ENCODE results near the gene PALM2AKAP2.

DNA sequence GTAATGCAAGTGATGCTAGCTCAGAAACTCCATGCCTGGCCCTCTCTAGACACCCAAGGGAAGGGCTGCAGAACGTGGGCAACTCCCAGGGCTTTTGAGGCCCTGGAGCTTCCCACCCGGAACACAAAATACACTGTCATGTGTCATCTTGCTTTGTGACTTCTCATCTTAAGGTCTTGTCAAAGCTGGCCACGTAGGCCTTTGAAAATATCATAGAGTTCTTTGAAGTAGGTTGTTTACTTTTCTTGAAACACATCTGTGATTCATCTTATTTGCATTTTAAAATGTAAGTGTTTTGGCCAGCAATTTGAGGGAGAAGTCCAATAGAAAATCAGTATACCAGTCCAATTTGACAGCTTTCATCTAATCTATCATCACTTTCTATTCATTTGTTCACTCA lies 40.2 kb upstream of the PALM2AKAP2 start:
- TF ChIP-seq POLR2A (IDR thresholded peaks at IDR 0.05; ENCODE audit: low read length) (no peak), GATA1 (IDR thresholded peaks at IDR 0.05; ENCODE audit: low read depth, low read length) (no peak)
